Spleen (tissue), 7 donors: ENCODE measurements around the gene PGS1.

ENCODE experiments used
- POLR2A ChIP-seq, 3 donors: fragments of 450-650 bp; IDR thresholded peaks; one replicate each; pipeline ENCODE4 v1.5.1; 2017; ENCODE audit warnings: antibody characterized with exemption in 3 of 3, mild to moderate bottlenecking in 1 of 3
- POLR2AphosphoS5 ChIP-seq, 3 donors: sonication (generic); formaldehyde crosslinking; IDR thresholded peaks; one replicate each; pipeline ENCODE4 v1.5.1; 2017; ENCODE audit warnings: antibody characterized with exemption in 3 of 3
- TF ChIP-seq, protein P1 (sequence below), 11 experiments: fragments of 200-600 bp in 7 of 11; fragments of 450-650 bp in 4 of 11; sonication (generic) in 4 of 11; IDR thresholded peaks in 8 of 11; conservative IDR thresholded peaks in 3 of 11; 1 replicate in 7 of 11; 2 replicates in 4 of 11; pipeline versions ENCODE4 v1.4.0 to v1.8.0; 2016 to 2021; ENCODE audit warnings: antibody characterized with exemption in 11 of 11, inconsistent platforms in 4 of 11, mild to moderate bottlenecking in 1 of 11
- donor health status: DM: no; HTN: no; CAD: no; lungs with moderate emphysema.
- donor health status: DM: no; HTN: no; CAD: no.
- donor health status: DM: no; HTN: no; CAD: no.

DNA sequence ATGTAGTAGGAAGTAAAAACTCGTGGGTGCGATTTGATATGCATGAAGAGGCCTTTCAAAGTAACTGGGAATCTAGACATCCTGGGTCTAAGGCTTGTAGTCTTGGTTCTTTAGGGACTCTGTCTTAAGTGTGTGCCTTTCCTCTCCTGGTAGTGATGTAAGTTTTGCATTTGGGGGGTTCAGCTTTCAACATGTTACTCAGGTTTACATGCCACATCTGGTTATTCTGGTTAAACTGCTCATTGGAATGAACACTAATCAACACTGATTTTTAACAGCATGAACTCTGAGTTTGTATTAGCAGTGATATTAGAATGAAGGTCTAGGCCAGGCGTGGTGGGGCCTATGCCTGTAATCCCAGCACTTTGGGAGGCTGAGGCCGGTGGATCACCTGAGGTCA is 15.1 kb downstream of the PGS1 start:
- TF ChIP-seq, protein P1, sequence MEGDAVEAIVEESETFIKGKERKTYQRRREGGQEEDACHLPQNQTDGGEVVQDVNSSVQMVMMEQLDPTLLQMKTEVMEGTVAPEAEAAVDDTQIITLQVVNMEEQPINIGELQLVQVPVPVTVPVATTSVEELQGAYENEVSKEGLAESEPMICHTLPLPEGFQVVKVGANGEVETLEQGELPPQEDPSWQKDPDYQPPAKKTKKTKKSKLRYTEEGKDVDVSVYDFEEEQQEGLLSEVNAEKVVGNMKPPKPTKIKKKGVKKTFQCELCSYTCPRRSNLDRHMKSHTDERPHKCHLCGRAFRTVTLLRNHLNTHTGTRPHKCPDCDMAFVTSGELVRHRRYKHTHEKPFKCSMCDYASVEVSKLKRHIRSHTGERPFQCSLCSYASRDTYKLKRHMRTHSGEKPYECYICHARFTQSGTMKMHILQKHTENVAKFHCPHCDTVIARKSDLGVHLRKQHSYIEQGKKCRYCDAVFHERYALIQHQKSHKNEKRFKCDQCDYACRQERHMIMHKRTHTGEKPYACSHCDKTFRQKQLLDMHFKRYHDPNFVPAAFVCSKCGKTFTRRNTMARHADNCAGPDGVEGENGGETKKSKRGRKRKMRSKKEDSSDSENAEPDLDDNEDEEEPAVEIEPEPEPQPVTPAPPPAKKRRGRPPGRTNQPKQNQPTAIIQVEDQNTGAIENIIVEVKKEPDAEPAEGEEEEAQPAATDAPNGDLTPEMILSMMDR (IDR thresholded peaks at IDR 0.05 in 8 of 11, conservative IDR thresholded peaks at IDR 0.05 in 3 of 11) = no peak
- TF ChIP-seq POLR2A (IDR thresholded peaks at IDR 0.05) (no peak), POLR2AphosphoS5 (IDR thresholded peaks at IDR 0.05) (no peak)
